Activated CD8-positive, alpha-beta T cell treated with anti-CD3 and anti-CD28 coated beads for 36 hours (primary cell): ENCODE data around the gene RECQL5. TPM values are rescaled to one million over a fixed set of nuclear protein-coding genes. Genes with fewer than 3 reads are reported as not detected.
"Not testable (repeated sequence)": the region's sequence is repeated elsewhere in the genome, so short reads cannot be mapped to it uniquely, and the experiment has no call there.

Source experiments
- ATAC-seq: fragments of 200-7000 bp; cut with Tn5 transposase; one replicate; pipeline ENCODE4 v1.10.0; 2021; ENCODE audit warnings: mild to moderate bottlenecking, moderate library complexity
- CTCF ChIA-PET: fragments of 350-600 bp; sonication (Branson Sonifier 250); formaldehyde crosslinking; loops from one replicate; lab custom pipeline; 2021; ENCODE audit warnings: antibody characterized with exemption; lab: Charles Lee
- POLR2A ChIA-PET: fragments of 350-600 bp; sonication (Branson Sonifier 250); formaldehyde crosslinking; loops from one replicate; lab custom pipeline; 2021; ENCODE audit warnings: antibody characterized with exemption; lab: Charles Lee
- DNase-seq: peaks from one replicate; pipeline ENCODE4 v3.0.0-alpha.2; 2020
- H3K27ac Mint-ChIP-seq: one replicate; pipeline ENCODE4 v1.8.0; 2021; ENCODE audit warnings: mild to moderate bottlenecking, mixed read lengths
- H3K27me3 Mint-ChIP-seq: one replicate; pipeline ENCODE4 v1.8.0; 2021; ENCODE audit warnings: mixed read lengths
- H3K36me3 Mint-ChIP-seq: one replicate; pipeline ENCODE4 v1.8.0; 2021; ENCODE audit warnings: low read depth, mixed read lengths
- H3K4me1 Mint-ChIP-seq: one replicate; pipeline ENCODE4 v1.8.0; 2021; ENCODE audit warnings: low read depth, mixed read lengths
- H3K4me3 Mint-ChIP-seq: one replicate; pipeline ENCODE4 v1.8.0; 2021; ENCODE audit warnings: mild to moderate bottlenecking, moderate library complexity, mixed read lengths
- H3K9me3 Mint-ChIP-seq: one replicate; pipeline ENCODE4 v1.8.0; 2021; ENCODE audit warnings: mixed read lengths
- CTCF ChIP-seq: fragments of 200-600 bp; IDR thresholded peaks from one replicate; pipeline ENCODE4 v1.8.0; 2022; ENCODE audit warnings: antibody characterized with exemption, mild to moderate bottlenecking
- intact Hi-C: fragments of 100-400 bp; cut with micrococcal nuclease; formaldehyde crosslinking; loops from one replicate; pipeline ENCODE4 v1.10.0; 2022
- total RNA-seq, 2 experiments: library from RNA; stranded (reverse); gene quantifications; one replicate each; pipeline ENCODE4 v1.2.3, GENCODE V29; 2021

The RECQL5 gene
- total RNA-seq, 2 experiments from 2014 or later = 33.3 to 34.2 TPM

- Mint-ChIP-seq H3K36me3 (no peaks in the 10 kb centered on the region), H3K27ac (no peak overlapping the region), H3K4me1 (peaks cover 3% of the 10 kb centered on the region), H3K4me3 (no peak overlapping the region), H3K27me3 (no peaks in the 10 kb centered on the region), H3K9me3 (no peaks in the 10 kb centered on the region)
- ATAC-seq (no peak), DNase-seq (no peak)
- TF ChIP-seq CTCF = no peak
- ChIA-PET POLR2A (no interaction called here), CTCF (interaction anchor here (1.3 to 12.2 kb wide), 4 partner anchors 13 to 109 kb away, joined by 5 to 280 read pairs (median 8); no protein-coding TSS in a partner anchor)
- intact Hi-C loops = no loop called here
Measured at GRCh38 chr17:75638893-75639292, 28.1 kb downstream of the RECQL5 start.

DNA sequence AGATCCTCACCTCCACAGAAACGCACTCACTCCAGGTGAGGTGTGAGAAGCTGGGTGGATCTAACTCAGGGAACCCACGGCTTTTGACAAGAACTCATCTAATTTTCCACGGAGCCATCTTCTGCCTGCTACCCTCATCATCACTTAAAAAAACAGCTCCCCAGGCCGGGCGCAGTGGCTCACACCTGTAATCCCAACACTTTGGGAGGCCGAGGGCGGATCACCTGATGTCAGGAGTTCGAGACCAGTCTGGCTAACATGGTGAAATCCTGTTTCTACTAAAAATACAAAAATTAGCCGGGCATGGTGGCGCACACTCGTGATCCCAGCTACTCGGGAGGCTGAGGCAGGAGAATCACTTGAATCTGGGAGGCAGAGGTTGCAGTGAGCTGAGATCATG, 28.9 kb downstream of the RECQL5 start:
- H3K4me3 Mint-ChIP-seq, H3K9me3 Mint-ChIP-seq, intact Hi-C loops, H3K27me3 Mint-ChIP-seq, ATAC-seq, H3K36me3 Mint-ChIP-seq, DNase-seq, H3K4me1 Mint-ChIP-seq, H3K27ac Mint-ChIP-seq: not testable (repeated sequence)
- ChIA-PET CTCF (interaction anchor here (0.9 to 12.2 kb wide), 6 partner anchors 12 to 126 kb away, joined by 3 to 280 read pairs (median 6); no protein-coding TSS in a partner anchor), POLR2A (interaction anchor here (0.9 kb wide), 1 partner anchor 8 kb away, joined by 3 read pairs; a partner anchor contains a TSS)

GRCh38 chr17:75637551-75637950, 29.4 kb downstream of the RECQL5 start:
- Mint-ChIP-seq H3K4me1 (peaks cover 4% of the 10 kb centered on the region), H3K9me3 (no peaks in the 10 kb centered on the region), H3K27me3 (no peaks in the 10 kb centered on the region), H3K27ac (no peak overlapping the region), H3K36me3 (no peaks in the 10 kb centered on the region), H3K4me3 (no peak overlapping the region)
- no peak for DNase-seq
- POLR2A ChIA-PET = interaction anchor here (0.9 to 1.2 kb wide), 2 partner anchors 9 to 12 kb away, joined by 3 to 5 read pairs; a partner anchor contains a TSS
- CTCF ChIA-PET = interaction anchor here (0.9 to 12.2 kb wide), 5 partner anchors 8 to 126 kb away, joined by 3 to 280 read pairs (median 4); no protein-coding TSS in a partner anchor
- intact Hi-C loops = no loop called here
- no peak for TF ChIP-seq CTCF
- no peak for ATAC-seq

- H3K36me3 Mint-ChIP-seq = no peaks in the 10 kb centered on the region
- DNase-seq = no peak
- intact Hi-C loops = no loop called here
- H3K4me1 Mint-ChIP-seq = peaks cover 4% of the 10 kb centered on the region
- no peak overlapping the region for H3K4me3 Mint-ChIP-seq
- no peaks in the 10 kb centered on the region for H3K9me3 Mint-ChIP-seq
- H3K27ac Mint-ChIP-seq = no peak overlapping the region
- ChIA-PET POLR2A (interaction anchor here (0.9 to 1.2 kb wide), 2 partner anchors 9 to 13 kb away, joined by 3 to 5 read pairs; a partner anchor contains a TSS), CTCF (interaction anchor here (0.9 to 12.2 kb wide), 4 partner anchors 8 to 127 kb away, joined by 3 to 280 read pairs (median 6); no protein-coding TSS in a partner anchor)
- TF ChIP-seq CTCF = no peak
- H3K27me3 Mint-ChIP-seq = no peaks in the 10 kb centered on the region
- ATAC-seq = no peak
Measured at GRCh38 chr17:75637143-75637538, 29.8 kb downstream of the RECQL5 start.

DNA sequence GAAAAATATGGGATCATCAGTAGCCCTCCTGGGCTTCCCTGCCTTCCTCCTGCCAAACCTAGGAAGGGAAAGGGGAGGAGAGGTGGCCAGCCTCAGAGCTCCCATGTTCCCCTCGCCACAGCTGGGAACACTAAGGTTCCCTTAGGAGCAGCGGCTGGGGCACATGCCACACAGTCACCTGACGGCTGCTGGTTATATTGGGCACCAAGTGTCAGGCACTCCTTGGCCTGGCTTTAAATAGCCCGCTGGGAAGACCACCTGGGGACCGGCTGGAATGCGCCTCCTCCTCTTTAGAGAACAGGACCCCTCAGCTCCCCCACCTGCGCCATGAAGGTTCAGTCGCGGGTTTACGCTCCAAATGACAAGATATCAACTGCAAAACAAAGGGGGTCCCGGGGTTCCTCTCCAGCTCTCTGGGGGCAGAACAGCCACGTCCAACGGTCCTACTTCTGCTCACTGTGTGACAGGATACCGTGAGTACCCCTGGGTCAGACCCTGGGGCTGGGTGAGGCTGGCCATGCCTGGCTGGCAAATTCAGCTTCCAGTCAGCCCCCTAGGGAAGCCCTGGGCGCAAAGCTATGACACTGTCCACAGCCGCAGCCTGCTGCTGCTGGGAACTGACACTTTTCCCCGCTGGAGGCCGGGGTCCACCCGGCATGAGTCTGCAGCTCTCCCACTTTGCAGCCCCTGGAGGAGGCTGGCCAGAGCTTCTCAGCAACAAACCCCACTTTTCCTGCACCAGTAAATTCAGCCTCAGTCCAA, 30.4 kb downstream of the RECQL5 start:
- Mint-ChIP-seq H3K27me3 (no peaks in the 10 kb centered on the region), H3K9me3 (no peaks in the 10 kb centered on the region), H3K4me3 (no peak overlapping the region), H3K4me1 (peaks cover 4% of the 10 kb centered on the region), H3K36me3 (no peaks in the 10 kb centered on the region), H3K27ac (no peak overlapping the region)
- TF ChIP-seq CTCF = no peak
- DNase-seq (no peak), ATAC-seq (no peak)
- ChIA-PET CTCF (interaction anchor here (1.1 to 12.2 kb wide), 4 partner anchors 9 to 117 kb away, joined by 3 to 280 read pairs (median 24); no protein-coding TSS in a partner anchor), POLR2A (interaction anchor here (1.2 kb wide), 1 partner anchor 13 kb away, joined by 5 read pairs; no protein-coding TSS in a partner anchor)
- intact Hi-C loops = no loop called here
